Measurements from ENCODE around the gene FARP2.
"Not testable (repeated sequence)": the region's sequence is repeated elsewhere in the genome, so short reads cannot be mapped to it uniquely, and the experiment has no call there.

DNA sequence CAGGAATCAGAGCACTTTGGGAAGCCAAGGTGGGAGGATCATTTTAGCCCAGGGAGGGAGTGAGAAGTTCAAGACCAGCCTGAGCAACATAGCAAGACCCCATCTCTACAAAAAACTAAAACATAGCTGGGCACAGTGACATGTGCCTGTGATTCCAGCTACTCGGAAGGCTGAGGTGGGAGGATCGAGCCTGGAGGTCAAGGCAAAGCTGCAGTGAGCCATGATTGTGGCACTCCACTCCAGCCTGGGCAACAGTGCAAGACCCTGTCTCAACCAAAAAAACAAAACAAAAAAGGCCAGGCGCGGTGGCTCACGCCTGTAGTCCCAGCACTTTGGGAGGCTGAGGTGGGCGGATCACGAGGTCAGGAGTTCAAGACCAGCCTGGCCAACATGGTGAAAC is 94.0 kb downstream of the FARP2 start:
- TF ChIP-seq, protein P1, sequence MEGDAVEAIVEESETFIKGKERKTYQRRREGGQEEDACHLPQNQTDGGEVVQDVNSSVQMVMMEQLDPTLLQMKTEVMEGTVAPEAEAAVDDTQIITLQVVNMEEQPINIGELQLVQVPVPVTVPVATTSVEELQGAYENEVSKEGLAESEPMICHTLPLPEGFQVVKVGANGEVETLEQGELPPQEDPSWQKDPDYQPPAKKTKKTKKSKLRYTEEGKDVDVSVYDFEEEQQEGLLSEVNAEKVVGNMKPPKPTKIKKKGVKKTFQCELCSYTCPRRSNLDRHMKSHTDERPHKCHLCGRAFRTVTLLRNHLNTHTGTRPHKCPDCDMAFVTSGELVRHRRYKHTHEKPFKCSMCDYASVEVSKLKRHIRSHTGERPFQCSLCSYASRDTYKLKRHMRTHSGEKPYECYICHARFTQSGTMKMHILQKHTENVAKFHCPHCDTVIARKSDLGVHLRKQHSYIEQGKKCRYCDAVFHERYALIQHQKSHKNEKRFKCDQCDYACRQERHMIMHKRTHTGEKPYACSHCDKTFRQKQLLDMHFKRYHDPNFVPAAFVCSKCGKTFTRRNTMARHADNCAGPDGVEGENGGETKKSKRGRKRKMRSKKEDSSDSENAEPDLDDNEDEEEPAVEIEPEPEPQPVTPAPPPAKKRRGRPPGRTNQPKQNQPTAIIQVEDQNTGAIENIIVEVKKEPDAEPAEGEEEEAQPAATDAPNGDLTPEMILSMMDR (IDR thresholded peaks at IDR 0.05): not testable (repeated sequence)
- TF ChIP-seq POLR2A, POLR2AphosphoS5, EP300 (IDR thresholded peaks at IDR 0.05): not testable (repeated sequence)
